ENCODE data around the gene TNNI2. TPM values are rescaled to one million over a fixed set of nuclear protein-coding genes. Genes with fewer than 3 reads are reported as not detected.

The TNNI2 gene
- total and polyA plus RNA-seq, 9 donors, result 0.41 to 1.2 (median 0.66) TPM; not detected in 5

DNA sequence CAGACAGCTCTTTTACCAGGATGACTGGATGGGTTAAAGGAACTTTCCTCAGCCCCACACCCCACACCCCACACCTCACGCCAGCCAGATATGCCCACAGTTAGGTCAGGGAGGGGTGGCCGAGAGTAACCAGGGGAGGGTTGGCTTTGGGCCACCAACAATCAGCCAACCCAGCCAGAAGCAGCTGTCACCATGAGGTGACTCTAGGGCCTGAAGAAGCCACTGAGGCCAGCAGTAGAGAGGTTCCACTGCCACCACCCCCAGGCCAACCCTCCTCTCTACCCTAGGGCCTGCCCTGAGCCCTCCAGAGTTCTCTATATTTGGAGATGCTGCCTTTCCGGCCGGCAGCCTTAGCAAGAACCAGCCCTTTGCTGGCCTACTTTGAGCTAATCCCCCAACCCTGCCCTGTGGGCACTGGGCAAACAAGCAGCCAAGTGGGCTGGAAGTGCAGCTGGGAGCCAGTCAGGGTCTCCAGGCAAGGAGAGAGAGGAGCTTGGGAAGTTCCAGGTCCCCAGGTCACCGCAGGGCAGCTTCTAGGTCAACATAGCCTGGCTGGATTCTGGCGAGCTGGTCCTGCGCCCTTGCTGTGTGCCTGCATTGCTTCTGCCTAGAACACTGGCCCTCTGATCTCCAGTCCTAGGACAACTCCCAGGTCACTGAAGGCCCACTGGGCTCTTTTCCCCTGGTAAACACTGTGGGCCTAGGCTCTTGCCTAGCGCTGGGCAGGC, 16.0 kb upstream of the TNNI2 start:
- intact Hi-C loops (cut with DNase I), result no loop called here
- 81 to 92% (median 83%) methylated on average over 8 of the region's 8 CpGs for WGBS, 3 donors
- H3K36me3 ChIP-seq, result no peaks in the 10 kb centered on the region
- H3K27ac ChIP-seq, result no peak overlapping the region
- no peaks in the 10 kb centered on the region for H3K27me3 ChIP-seq
- TF ChIP-seq EP300 (IDR thresholded peaks at IDR 0.05) (no peak), POLR2A (IDR thresholded peaks at IDR 0.05) (no peak)
- TF ChIP-seq, protein P1, sequence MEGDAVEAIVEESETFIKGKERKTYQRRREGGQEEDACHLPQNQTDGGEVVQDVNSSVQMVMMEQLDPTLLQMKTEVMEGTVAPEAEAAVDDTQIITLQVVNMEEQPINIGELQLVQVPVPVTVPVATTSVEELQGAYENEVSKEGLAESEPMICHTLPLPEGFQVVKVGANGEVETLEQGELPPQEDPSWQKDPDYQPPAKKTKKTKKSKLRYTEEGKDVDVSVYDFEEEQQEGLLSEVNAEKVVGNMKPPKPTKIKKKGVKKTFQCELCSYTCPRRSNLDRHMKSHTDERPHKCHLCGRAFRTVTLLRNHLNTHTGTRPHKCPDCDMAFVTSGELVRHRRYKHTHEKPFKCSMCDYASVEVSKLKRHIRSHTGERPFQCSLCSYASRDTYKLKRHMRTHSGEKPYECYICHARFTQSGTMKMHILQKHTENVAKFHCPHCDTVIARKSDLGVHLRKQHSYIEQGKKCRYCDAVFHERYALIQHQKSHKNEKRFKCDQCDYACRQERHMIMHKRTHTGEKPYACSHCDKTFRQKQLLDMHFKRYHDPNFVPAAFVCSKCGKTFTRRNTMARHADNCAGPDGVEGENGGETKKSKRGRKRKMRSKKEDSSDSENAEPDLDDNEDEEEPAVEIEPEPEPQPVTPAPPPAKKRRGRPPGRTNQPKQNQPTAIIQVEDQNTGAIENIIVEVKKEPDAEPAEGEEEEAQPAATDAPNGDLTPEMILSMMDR (IDR thresholded peaks at IDR 0.05), result no peak
- H3K4me1 ChIP-seq (ENCODE audit: insufficient read depth), result no peaks in the 10 kb centered on the region
- no peak for DNase-seq
- H3K9me3 ChIP-seq, result no peaks in the 10 kb centered on the region
- no peak overlapping the region for H3K4me3 ChIP-seq

DNA sequence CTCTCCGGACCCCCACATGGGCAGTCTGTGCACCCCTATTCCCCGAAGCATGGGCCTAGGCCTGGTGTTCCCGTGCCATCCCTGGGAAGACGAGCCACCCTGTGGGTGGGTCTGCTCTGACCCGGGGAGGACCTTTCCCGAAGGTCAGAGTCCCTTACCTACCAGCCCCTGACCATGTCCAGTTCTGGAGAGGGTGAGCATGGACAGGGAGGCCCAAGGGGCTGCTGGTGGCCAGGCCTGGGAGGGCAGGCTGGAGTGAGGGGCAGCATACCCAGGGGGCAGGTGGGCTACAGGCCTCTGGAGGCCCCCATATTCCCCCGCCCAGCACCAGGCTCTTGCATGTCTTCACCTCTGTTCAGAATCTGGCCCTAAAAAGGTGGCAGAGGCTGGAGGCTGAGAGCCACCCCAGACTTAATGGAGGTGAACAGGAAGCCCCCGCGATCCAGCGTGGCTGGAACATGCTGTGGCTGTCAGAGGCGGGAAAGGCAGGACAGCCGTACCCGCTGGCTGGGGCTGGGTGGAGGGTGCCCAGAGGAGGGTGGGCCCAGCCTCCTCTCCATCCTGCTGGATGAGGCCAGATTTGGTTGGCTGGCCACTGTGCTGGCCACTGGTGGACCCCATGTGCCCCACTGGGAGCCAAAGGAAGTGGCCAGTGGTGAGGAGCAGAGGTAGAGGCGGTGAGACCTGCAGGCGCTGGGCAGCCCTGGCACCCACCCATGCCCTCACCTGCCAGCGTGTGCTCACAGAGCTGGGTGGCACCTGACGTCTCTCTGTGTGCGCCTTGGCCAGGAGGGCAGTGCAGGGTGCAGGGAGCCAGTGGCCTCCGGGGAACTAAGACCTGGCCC, 15.2 kb upstream of the TNNI2 start:
- no peaks in the 10 kb centered on the region for H3K27me3 ChIP-seq
- TF ChIP-seq EP300 (IDR thresholded peaks at IDR 0.05), result no peak
- TF ChIP-seq, protein P1 (IDR thresholded peaks at IDR 0.05), result no peak
- TF ChIP-seq POLR2A (IDR thresholded peaks at IDR 0.05), result no peak
- H3K9me3 ChIP-seq, result no peaks in the 10 kb centered on the region
- intact Hi-C loops (cut with DNase I), result no loop called here
- no peaks in the 10 kb centered on the region for H3K36me3 ChIP-seq
- H3K27ac ChIP-seq, result no peak overlapping the region
- no peaks in the 10 kb centered on the region for H3K4me1 ChIP-seq (ENCODE audit: insufficient read depth)
- H3K4me3 ChIP-seq, result no peak overlapping the region
- WGBS, 3 donors, result 94 to 95% (median 94%) methylated on average over 19 of the region's 19 CpGs
- no peak for DNase-seq

DNA sequence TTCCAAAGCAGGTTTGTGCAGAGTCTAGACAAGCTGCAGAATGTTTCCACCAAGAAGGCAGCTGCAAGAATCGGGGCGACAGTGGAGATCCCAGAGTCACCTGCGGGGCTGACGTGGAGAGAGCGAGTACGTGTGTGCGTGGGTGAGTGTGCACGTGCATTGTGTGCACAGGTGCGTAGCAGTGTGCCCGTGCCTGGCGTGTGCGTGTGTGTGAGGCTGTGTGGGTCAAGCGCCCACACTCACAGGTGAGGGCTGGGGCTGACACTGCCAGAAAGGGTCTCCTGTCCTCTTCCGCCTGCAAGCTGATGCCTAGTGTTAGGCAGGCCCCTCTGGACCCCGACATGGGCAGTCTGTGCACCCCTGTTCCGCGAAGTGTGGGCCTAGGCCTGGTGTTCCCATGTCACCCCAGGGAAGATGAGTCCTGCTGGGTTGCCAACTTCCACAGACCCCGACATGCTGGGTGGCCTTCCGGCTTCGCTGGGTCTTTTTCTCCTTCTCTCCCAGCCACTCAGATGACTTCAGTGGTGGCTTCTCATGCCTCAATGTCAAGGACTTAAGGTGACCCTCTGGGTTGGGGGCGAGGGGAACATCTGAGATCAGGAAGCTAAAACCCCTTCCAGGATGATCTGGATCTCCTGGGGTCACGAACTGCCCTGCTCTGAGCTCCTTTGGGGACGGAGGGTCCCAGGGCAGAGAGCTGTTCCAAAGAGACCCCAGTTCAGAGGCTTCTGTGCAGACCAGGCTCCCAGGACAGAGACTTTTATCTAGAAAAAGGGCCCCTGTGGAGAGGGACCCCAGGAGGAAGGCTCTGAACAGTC, 14.4 kb upstream of the TNNI2 start:
- no peak for DNase-seq
- H3K36me3 ChIP-seq, result no peaks in the 10 kb centered on the region
- H3K27ac ChIP-seq, result no peak overlapping the region
- no peaks in the 10 kb centered on the region for H3K4me1 ChIP-seq (ENCODE audit: insufficient read depth)
- intact Hi-C loops (cut with DNase I), result loop anchor here in 2 of 4 donors (5.0 kb wide), 2 partner anchors 172 to 1262 kb away; partner anchors contain the start of genes LMNTD2 (in 1 of the 2) and RASSF7 (in 1 of the 2)
- TF ChIP-seq EP300 (IDR thresholded peaks at IDR 0.05), result no peak
- TF ChIP-seq, protein P1 (IDR thresholded peaks at IDR 0.05), result no peak
- no peak for TF ChIP-seq POLR2A (IDR thresholded peaks at IDR 0.05)
- H3K27me3 ChIP-seq, result no peaks in the 10 kb centered on the region
- no peak overlapping the region for H3K4me3 ChIP-seq
- WGBS, 3 donors, result 92 to 93% (median 93%) methylated on average over 23 of the region's 23 CpGs
- no peaks in the 10 kb centered on the region for H3K9me3 ChIP-seq
